ENCODE results near the gene SOX2.

Gene SOX2

GRCh38 chr3:181711325-181712135, at the start of gene SOX2:
TSS of gene SOX2 (plus strand) at chr3:181711925. CDS start at chr3:181712361, 436 bp downstream.
- no peak for DNase-seq (ENCODE audit: low read depth, low spot score)
- TF ChIP-seq CTCF (IDR thresholded peaks at IDR 0.05; ENCODE audit: insufficient read depth, low read length, missing control alignments): no peak
- POLR2A ChIA-PET: no interaction called here

GRCh38 chr3:181683563-181683962, 28.2 kb upstream of the SOX2 start:
- no peak overlapping the region for H3K4me3 ChIP-seq (ENCODE audit: low read depth, low read length)
- TF ChIP-seq CTCF (IDR thresholded peaks at IDR 0.05; ENCODE audit: insufficient read depth, low read length, missing control alignments): no peak
- DNase-seq (ENCODE audit: low read depth, low spot score): no peak
- POLR2A ChIA-PET: no interaction called here
- CTCF ChIA-PET: interaction anchor here (1.3 kb wide), 1 partner anchor 18 kb away, joined by 5 read pairs; no protein-coding TSS in a partner anchor

More at GRCh38 chr3:181711325-181712135, at the start of gene SOX2:
- peak within 1 kb of the TSS; percentile 43 for H3K4me3 ChIP-seq (ENCODE audit: low read depth, low read length)
- CTCF ChIA-PET: interaction anchor here (0.6 to 2.2 kb wide), 5 partner anchors 9 to 972 kb away, joined by 3 to 10 read pairs (median 4); no protein-coding TSS in a partner anchor

- no peak for DNase-seq (ENCODE audit: low read depth, low spot score)
- POLR2A ChIA-PET: no interaction called here
- no peak overlapping the region for H3K4me3 ChIP-seq (ENCODE audit: low read depth, low read length)
- CTCF ChIA-PET: interaction anchor here (1.7 to 2.8 kb wide), 3 partner anchors 12 to 20 kb away, joined by 3 to 12 read pairs (median 8); no protein-coding TSS in a partner anchor
- no peak for TF ChIP-seq CTCF (IDR thresholded peaks at IDR 0.05; ENCODE audit: insufficient read depth, low read length, missing control alignments)
Measured at GRCh38 chr3:181687190-181687589, 24.5 kb upstream of the SOX2 start.

- POLR2A ChIA-PET: no interaction called here
- no peak for DNase-seq (ENCODE audit: low read depth, low spot score)
- no peak for TF ChIP-seq CTCF (IDR thresholded peaks at IDR 0.05; ENCODE audit: insufficient read depth, low read length, missing control alignments)
- H3K4me3 ChIP-seq (ENCODE audit: low read depth, low read length): no peak overlapping the region
- CTCF ChIA-PET: interaction anchor here (1.8 to 2.8 kb wide), 2 partner anchors 14 to 20 kb away, joined by 3 to 12 read pairs; no protein-coding TSS in a partner anchor
Measured at GRCh38 chr3:181687731-181688130, 24.0 kb upstream of the SOX2 start.

- POLR2A ChIA-PET: no interaction called here
- no peak for TF ChIP-seq CTCF (IDR thresholded peaks at IDR 0.05; ENCODE audit: insufficient read depth, low read length, missing control alignments)
- CTCF ChIA-PET: interaction anchor here (3.1 kb wide), 1 partner anchor 12 kb away, joined by 27 read pairs; no protein-coding TSS in a partner anchor
Measured at GRCh38 chr3:181689546-181689945, 22.2 kb upstream of the SOX2 start.

GRCh38 chr3:181690769-181691168, 21.0 kb upstream of the SOX2 start:
- TF ChIP-seq CTCF (IDR thresholded peaks at IDR 0.05; ENCODE audit: insufficient read depth, low read length, missing control alignments): no peak
- DNase-seq (ENCODE audit: low read depth, low spot score): no peak
- CTCF ChIA-PET: interaction anchor here (3.1 kb wide), 1 partner anchor 11 kb away, joined by 27 read pairs; no protein-coding TSS in a partner anchor
- POLR2A ChIA-PET: no interaction called here
- H3K4me3 ChIP-seq (ENCODE audit: low read depth, low read length): no peak overlapping the region

More at GRCh38 chr3:181689546-181689945, 22.2 kb upstream of the SOX2 start:
- no peak for DNase-seq (ENCODE audit: low read depth, low spot score)
- no peak overlapping the region for H3K4me3 ChIP-seq (ENCODE audit: low read depth, low read length)
